Vagina (tissue), 2 donors: ENCODE data around the gene ARHGAP42.

Experiments
- POLR2A ChIP-seq, 2 donors: fragments of 450-650 bp; IDR thresholded peaks; one replicate each; pipeline ENCODE4 v1.6.1; 2017; ENCODE audit warnings: antibody characterized with exemption in 2 of 2, mild to moderate bottlenecking in 2 of 2, moderate library complexity in 2 of 2
- TF ChIP-seq, protein P1 (sequence below), 3 experiments: fragments of 450-650 bp in 2 of 3; fragments of 200-600 bp in 1 of 3; sonication (generic) in 1 of 3; IDR thresholded peaks; one replicate each; pipeline ENCODE4 v1.5.1; 2017 to 2019; ENCODE audit warnings: antibody characterized with exemption in 3 of 3, mild to moderate bottlenecking in 2 of 3, moderate library complexity in 2 of 3

DNA sequence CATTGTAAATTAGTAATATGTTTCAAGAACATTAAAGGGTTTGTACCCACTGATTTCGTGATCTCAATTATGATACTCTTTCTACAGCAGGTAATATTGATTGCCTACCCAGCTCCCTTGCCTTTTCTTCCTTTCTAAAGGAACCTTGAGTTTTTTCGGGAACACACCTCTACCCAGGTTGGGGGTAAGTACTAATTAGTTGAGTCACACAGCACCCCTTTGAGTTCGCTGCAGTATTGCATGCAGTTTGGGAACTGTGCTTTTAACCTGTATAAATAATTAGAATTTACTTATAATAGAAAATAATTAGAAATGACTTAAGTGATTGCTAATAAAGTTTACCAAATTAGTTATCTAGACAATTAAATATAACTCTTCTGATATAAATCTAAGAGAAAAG, 24.9 kb downstream of the ARHGAP42 start:
- TF ChIP-seq POLR2A (IDR thresholded peaks at IDR 0.05), result no peak
- TF ChIP-seq, protein P1, sequence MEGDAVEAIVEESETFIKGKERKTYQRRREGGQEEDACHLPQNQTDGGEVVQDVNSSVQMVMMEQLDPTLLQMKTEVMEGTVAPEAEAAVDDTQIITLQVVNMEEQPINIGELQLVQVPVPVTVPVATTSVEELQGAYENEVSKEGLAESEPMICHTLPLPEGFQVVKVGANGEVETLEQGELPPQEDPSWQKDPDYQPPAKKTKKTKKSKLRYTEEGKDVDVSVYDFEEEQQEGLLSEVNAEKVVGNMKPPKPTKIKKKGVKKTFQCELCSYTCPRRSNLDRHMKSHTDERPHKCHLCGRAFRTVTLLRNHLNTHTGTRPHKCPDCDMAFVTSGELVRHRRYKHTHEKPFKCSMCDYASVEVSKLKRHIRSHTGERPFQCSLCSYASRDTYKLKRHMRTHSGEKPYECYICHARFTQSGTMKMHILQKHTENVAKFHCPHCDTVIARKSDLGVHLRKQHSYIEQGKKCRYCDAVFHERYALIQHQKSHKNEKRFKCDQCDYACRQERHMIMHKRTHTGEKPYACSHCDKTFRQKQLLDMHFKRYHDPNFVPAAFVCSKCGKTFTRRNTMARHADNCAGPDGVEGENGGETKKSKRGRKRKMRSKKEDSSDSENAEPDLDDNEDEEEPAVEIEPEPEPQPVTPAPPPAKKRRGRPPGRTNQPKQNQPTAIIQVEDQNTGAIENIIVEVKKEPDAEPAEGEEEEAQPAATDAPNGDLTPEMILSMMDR (IDR thresholded peaks at IDR 0.05), result no peak
